Activated CD4-positive, alpha-beta memory T cell treated with anti-CD3 and anti-CD28 coated beads, Interleukin-2, amount 10 ng/mL, durations not matched to agents 7 days and 5 days (primary cell): Measurements from ENCODE around the gene PYDC2. TPM values are rescaled to one million over a fixed set of nuclear protein-coding genes. Genes with fewer than 3 reads are reported as not detected.

Source experiments
- CTCF ChIA-PET: fragments of 350-600 bp; sonication (Branson Sonifier 250); formaldehyde crosslinking; loops from one replicate; lab custom pipeline; 2021; ENCODE audit warnings: antibody characterized with exemption, inconsistent platforms; lab: Charles Lee
- POLR2A ChIA-PET: fragments of 350-600 bp; sonication (Branson Sonifier 250); formaldehyde crosslinking; loops from one replicate; lab custom pipeline; 2021; ENCODE audit warnings: antibody characterized with exemption; lab: Charles Lee
- DNase-seq: peaks from one replicate; pipeline ENCODE4 v3.0.0-alpha.2; 2020
- H3K27ac Mint-ChIP-seq: one replicate; pipeline ENCODE4 v1.8.0; 2021; ENCODE audit warnings: mild to moderate bottlenecking, mixed read lengths
- H3K27me3 Mint-ChIP-seq: one replicate; pipeline ENCODE4 v1.8.0; 2021; ENCODE audit warnings: mixed read lengths
- H3K36me3 Mint-ChIP-seq: one replicate; pipeline ENCODE4 v1.8.0; 2021; ENCODE audit warnings: low read depth, mixed read lengths
- H3K4me1 Mint-ChIP-seq: one replicate; pipeline ENCODE4 v1.8.0; 2021; ENCODE audit warnings: mixed read lengths
- H3K4me3 Mint-ChIP-seq: one replicate; pipeline ENCODE4 v1.8.0; 2021; ENCODE audit warnings: mild to moderate bottlenecking, mixed read lengths
- H3K9me3 Mint-ChIP-seq: one replicate; pipeline ENCODE4 v1.8.0; 2021; ENCODE audit warnings: mixed read lengths
- total RNA-seq, 2 experiments: library from RNA; stranded (reverse); gene quantifications; one replicate each; pipeline ENCODE4 v1.2.3, GENCODE V29; 2021

The PYDC2 gene
- total RNA-seq, 2 experiments from 2014 or later = not detected

DNA sequence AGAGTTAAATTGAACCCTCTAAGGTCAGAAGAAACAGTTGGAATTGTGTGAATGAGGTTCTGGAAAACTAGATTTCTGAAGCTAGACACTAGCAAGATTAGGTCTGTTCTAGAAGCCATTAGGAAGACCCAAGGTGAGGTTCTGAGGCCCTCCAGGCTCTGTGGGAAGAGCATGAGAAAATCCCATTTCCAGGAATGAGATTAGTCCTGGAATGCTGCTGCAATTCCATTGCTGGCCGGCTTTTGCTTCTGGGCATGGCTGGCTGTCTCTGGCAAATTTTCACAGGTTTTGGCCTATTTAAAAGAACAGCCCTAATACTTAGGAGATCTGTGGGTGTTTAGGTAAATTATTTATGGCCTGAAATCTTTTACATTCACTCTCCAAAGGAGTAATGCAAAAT lies 26.9 kb upstream of the PYDC2 start:
- no peak for DNase-seq
- H3K4me3 Mint-ChIP-seq = no peak overlapping the region
- no peaks in the 10 kb centered on the region for H3K27me3 Mint-ChIP-seq
- H3K27ac Mint-ChIP-seq = no peak overlapping the region
- H3K9me3 Mint-ChIP-seq = peaks cover 2% of the 10 kb centered on the region
- no peaks in the 10 kb centered on the region for H3K36me3 Mint-ChIP-seq
- POLR2A ChIA-PET = no interaction called here
- CTCF ChIA-PET = no interaction called here
- H3K4me1 Mint-ChIP-seq = no peaks in the 10 kb centered on the region

DNA sequence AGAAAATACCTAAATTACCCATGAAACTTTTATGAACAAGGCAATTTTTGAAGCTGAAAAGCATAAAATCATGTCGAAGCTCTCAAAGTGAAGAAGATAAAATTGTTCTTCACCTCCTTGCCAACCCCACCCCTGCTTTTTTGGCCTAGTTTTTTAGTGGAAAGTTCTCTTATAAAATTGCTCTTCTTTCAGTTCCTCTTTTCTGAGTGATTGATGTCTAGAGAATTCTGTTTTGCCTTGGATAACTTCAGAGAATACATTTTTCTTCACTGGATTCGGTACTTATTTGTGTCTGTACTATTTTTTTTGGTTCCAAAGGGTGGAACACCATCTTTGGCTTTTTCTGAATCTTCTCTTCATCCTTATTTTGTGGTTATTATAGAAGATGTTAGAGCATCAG lies 25.0 kb upstream of the PYDC2 start:
- Mint-ChIP-seq H3K36me3 (no peaks in the 10 kb centered on the region), H3K9me3 (peaks cover 2% of the 10 kb centered on the region), H3K4me1 (no peaks in the 10 kb centered on the region), H3K4me3 (no peak overlapping the region), H3K27me3 (no peaks in the 10 kb centered on the region), H3K27ac (no peak overlapping the region)
- CTCF ChIA-PET = no interaction called here
- POLR2A ChIA-PET = no interaction called here
- DNase-seq = no peak

DNA sequence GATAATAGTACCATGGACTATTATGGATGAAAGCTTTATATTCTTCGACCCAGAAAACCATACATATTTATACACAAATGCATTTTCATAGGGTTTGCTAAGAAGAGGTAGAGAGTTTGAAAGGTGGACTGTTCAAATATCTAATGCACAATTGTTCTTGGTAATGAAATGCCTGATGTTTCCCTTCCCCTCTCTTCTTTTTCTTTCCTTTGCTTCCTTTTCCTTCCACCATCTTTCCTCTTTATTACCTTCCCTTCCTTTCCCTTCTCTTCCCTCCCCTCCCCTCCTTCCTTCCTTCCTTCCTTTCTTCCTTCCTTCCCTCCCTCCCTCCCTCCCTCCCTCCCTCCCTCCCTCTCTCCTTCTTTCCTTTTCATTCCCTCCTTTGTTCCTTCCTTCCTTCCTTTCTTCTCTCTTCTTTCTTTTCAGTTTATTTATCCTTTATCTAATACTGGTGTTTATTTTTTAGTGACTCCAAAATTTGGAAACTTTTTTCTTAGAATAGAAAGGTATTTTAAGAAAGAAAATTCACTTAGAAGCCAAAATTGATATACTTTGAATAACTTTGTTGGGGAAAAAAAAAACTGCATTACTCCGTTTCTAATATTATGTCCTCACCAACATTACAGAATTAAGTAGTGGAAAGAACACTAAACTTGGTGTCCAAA lies 22.7 kb upstream of the PYDC2 start:
- Mint-ChIP-seq H3K4me1 (no peaks in the 10 kb centered on the region), H3K27me3 (no peaks in the 10 kb centered on the region)
- POLR2A ChIA-PET = no interaction called here

DNA sequence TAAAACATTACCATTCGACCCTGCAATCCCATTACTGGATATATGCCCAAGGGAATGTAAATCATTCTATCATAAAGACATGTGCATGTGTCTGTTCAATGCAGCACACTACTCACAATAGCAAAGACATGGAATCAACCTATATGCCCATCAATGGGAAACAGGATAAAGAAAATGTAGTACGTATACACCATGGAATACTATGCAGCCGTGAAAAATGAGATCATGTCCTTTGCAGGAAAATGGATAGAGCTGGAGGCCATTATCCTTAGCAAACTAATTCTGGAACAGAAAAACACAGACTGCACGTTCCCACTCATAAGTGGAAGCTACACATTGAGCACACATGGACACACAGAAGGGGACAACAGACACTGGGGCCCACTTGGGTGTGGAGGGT lies 20.4 kb upstream of the PYDC2 start:
- no peaks in the 10 kb centered on the region for H3K36me3 Mint-ChIP-seq
- no peak overlapping the region for H3K4me3 Mint-ChIP-seq
- no peak for DNase-seq
- POLR2A ChIA-PET = no interaction called here
- no peaks in the 10 kb centered on the region for H3K4me1 Mint-ChIP-seq
- no peaks in the 10 kb centered on the region for H3K27me3 Mint-ChIP-seq
- no peaks in the 10 kb centered on the region for H3K9me3 Mint-ChIP-seq
- CTCF ChIA-PET = no interaction called here
- no peak overlapping the region for H3K27ac Mint-ChIP-seq

More for the DNA sequence above, 22.7 kb upstream of the PYDC2 start:
- Mint-ChIP-seq H3K36me3 (no peaks in the 10 kb centered on the region), H3K27ac (no peak overlapping the region), H3K4me3 (no peak overlapping the region), H3K9me3 (no peaks in the 10 kb centered on the region)
- CTCF ChIA-PET = no interaction called here
- no peak for DNase-seq

DNA sequence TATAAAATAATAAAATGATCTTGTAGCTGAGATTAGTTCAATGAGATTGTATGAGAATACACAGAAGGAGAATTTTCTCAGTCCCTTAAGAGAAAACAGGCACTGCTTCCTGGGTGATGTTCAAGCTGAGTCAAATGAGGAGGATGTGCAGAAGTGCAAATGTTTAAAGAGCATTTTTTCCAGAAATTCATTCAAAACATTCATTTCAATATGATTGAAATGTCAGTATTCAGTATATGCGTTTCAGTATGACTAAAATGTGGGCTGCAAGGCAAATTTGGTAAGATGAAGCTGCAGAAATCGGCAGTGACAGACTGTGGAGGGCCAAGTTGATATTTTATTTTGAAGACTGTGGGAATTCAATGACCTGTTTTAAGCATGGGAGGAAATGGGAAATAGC lies 19.3 kb upstream of the PYDC2 start:
- no peak for DNase-seq

DNA sequence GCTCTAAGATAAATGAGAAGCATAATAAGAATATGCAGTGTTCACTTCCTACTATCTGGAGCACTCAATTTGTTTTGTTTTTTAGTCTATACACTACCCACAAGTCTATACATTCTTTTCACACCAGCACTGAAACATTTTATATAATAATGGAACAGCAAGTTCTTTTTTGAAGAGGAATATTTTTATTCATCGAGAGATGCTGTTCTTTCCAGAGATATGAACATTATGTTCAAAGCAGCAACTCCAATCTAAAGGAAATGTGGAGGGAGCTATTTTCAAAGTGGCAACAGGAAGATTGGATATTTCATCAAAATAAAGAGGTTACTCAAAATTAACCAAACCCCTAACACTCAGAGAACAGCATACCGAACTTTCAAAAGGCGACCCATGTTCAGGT lies 16.4 kb upstream of the PYDC2 start:
- Mint-ChIP-seq H3K4me1 (no peaks in the 10 kb centered on the region), H3K27ac (no peak overlapping the region), H3K36me3 (no peaks in the 10 kb centered on the region), H3K9me3 (peaks cover 2% of the 10 kb centered on the region), H3K4me3 (no peak overlapping the region), H3K27me3 (no peaks in the 10 kb centered on the region)
- DNase-seq = no peak
- POLR2A ChIA-PET = no interaction called here
- CTCF ChIA-PET = no interaction called here

More for the DNA sequence above, 19.3 kb upstream of the PYDC2 start:
- no peak overlapping the region for H3K4me3 Mint-ChIP-seq
- no peaks in the 10 kb centered on the region for H3K9me3 Mint-ChIP-seq
- H3K27ac Mint-ChIP-seq = no peak overlapping the region
- POLR2A ChIA-PET = no interaction called here
- no peaks in the 10 kb centered on the region for H3K27me3 Mint-ChIP-seq
- H3K36me3 Mint-ChIP-seq = no peaks in the 10 kb centered on the region
- no peaks in the 10 kb centered on the region for H3K4me1 Mint-ChIP-seq
- CTCF ChIA-PET = no interaction called here

DNA sequence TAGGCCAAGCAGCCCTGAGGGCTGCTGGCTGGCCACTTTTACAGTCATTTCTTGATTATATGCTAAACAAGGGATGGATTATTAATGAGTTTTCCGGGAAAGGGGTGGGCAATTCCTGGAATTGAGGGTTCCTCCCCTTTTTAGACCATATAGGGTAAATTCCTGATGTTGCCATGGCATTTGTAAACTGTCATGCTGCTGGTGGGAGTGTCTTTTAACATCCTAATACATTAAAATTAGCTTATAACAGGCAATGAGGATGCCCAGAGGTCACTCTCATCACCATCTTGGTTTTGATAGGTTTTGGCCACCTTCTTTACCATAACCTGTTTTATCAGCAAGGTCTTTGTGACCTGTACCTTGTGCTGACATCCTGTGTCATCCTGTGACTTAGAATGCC lies 11.7 kb upstream of the PYDC2 start:
- Mint-ChIP-seq H3K27me3 (no peaks in the 10 kb centered on the region), H3K27ac (no peak overlapping the region), H3K9me3 (peaks cover 2% of the 10 kb centered on the region), H3K36me3 (no peaks in the 10 kb centered on the region), H3K4me3 (no peak overlapping the region), H3K4me1 (no peaks in the 10 kb centered on the region)
- CTCF ChIA-PET = no interaction called here
- DNase-seq = no peak
- POLR2A ChIA-PET = no interaction called here

DNA sequence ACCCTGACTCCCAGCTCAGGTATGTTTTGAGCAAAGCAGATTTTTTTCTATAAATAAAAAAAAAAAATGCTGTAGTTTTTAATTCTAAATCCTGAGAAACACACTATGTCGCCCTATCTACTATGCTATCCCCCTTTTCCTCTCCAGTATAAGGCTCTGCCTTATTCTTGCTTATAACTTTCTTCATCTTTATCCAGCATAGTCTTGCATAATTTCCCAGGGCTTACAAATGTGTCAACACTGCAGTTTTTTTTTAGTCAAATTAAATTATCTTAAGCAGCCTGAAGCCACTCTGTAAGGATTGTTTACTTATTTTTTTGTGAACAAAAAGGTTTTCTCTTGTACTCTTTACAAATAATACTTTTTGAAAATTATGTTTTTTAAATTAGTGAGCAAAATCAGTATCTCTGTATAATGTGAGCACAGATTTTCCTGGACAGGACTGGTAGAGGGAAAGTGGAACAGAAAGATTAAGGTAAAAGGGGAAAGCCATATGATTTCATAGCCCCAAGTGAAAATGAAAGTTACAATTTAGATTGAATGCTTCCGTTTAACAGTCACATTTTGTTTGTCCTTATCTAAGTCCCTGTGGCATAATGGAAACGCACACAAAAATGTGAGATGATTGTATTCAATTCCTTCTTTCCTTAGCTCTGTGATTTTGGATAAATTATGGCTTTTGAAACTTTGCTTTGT lies 5.6 kb upstream of the PYDC2 start:
- Mint-ChIP-seq H3K27ac (no peak overlapping the region), H3K36me3 (no peaks in the 10 kb centered on the region), H3K4me1 (no peaks in the 10 kb centered on the region), H3K4me3 (no peak overlapping the region), H3K9me3 (no peaks in the 10 kb centered on the region), H3K27me3 (no peaks in the 10 kb centered on the region)
- no peak for DNase-seq
- ChIA-PET POLR2A (no interaction called here), CTCF (no interaction called here)

DNA sequence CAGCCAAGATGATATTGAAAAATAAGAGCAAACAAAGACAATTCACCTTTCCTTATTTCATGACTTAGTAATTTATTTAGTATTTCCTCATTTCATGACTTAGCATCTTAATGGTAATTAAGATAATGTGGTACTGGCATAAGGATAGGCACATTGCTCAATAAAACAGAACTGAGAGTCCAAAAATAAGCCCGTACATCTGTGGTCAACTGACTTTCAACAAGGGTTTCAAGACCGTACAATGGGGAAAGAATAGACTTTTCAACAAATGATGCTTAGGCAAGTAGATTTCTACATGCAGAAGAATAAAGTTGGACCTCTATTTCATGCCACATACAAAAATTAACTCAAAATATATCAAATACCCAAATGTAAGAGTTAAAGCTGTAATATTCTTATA lies 603 bp upstream of the PYDC2 start:
- ChIA-PET CTCF (no interaction called here), POLR2A (no interaction called here)
- Mint-ChIP-seq H3K4me3 (no peak overlapping the region), H3K36me3 (no peaks in the 10 kb centered on the region), H3K9me3 (no peaks in the 10 kb centered on the region), H3K27ac (no peak overlapping the region), H3K27me3 (no peaks in the 10 kb centered on the region), H3K4me1 (no peaks in the 10 kb centered on the region)
- no peak for DNase-seq

DNA sequence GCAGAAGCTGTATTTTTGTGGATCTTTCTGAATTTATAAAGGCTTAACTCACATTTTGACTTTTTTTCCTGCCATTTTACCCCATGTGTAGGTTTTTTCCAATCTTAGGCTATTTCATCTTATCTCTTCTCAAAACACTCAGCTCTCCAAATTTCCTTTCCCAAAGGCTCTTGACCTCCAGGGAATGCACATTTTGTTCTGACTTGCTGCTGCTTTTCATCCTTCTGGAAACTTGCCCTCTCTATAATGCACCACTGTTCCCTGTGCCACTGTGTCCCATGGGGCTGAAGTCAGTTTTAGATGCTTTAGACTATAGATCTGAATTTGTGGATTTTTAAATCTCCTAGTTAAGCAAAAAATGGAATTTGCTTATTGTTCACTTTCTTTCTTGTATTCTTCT lies 9.1 kb downstream of the PYDC2 start:
- H3K36me3 Mint-ChIP-seq = no peaks in the 10 kb centered on the region
- DNase-seq = no peak
- no peaks in the 10 kb centered on the region for H3K4me1 Mint-ChIP-seq
- no peak overlapping the region for H3K27ac Mint-ChIP-seq
- H3K9me3 Mint-ChIP-seq = peaks cover 3% of the 10 kb centered on the region
- no peak overlapping the region for H3K4me3 Mint-ChIP-seq
- CTCF ChIA-PET = no interaction called here
- no peaks in the 10 kb centered on the region for H3K27me3 Mint-ChIP-seq
- POLR2A ChIA-PET = no interaction called here

DNA sequence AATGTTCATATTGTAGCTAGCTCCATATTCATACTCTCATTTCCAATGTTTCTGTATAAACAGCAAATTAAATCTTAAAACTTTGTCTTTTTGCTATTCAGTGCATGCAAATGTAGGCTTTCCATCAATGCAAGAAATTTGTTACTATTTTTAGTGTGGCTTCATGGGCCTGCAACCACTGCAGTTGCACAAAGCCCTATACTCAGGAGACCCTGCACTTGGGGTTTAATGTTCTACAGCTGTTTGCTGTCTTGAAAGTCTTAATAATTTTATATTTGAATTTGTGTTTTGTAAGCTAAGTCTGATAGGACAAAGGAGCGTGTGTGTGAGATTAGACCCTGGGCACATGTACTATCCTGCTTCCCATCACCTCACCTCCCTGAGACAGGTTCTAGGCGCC lies 9.6 kb downstream of the PYDC2 start:
- no peak overlapping the region for H3K27ac Mint-ChIP-seq
- H3K4me3 Mint-ChIP-seq = no peak overlapping the region
- POLR2A ChIA-PET = no interaction called here
- H3K4me1 Mint-ChIP-seq = no peaks in the 10 kb centered on the region
- CTCF ChIA-PET = no interaction called here
- DNase-seq = no peak
- H3K27me3 Mint-ChIP-seq = no peaks in the 10 kb centered on the region
- H3K36me3 Mint-ChIP-seq = no peaks in the 10 kb centered on the region
- peaks cover 3% of the 10 kb centered on the region for H3K9me3 Mint-ChIP-seq

DNA sequence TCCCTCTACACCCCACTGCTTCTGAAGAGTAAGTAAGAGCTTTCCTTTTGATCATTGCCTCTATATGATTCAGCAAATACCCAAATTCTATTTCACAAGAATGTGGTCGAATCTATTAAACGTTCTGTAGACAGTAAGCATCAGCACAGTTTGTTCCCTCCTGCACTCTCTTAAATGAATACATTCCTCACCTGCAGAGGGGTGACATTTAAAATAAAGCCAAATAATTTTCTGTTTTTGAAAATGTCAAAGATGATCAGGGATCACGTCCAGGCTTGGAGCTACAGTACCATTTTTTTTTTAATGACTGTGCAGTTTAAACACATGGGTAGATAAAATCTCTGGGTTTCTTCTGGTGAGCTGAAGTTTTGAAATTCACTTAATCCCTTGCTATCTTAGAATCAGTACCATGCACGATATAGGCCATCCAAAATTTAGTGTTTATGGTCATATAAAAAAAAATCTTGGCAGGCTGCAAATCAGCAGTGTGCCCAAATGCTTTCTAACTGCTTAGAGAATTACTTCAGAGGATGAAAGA lies 12.8 kb downstream of the PYDC2 start:
- no peak overlapping the region for H3K27ac Mint-ChIP-seq
- no peak for DNase-seq
- ChIA-PET CTCF (no interaction called here), POLR2A (no interaction called here)
- no peak overlapping the region for H3K4me3 Mint-ChIP-seq
- peaks cover 3% of the 10 kb centered on the region for H3K9me3 Mint-ChIP-seq
- H3K4me1 Mint-ChIP-seq = no peaks in the 10 kb centered on the region
- H3K27me3 Mint-ChIP-seq = no peaks in the 10 kb centered on the region
- no peaks in the 10 kb centered on the region for H3K36me3 Mint-ChIP-seq

DNA sequence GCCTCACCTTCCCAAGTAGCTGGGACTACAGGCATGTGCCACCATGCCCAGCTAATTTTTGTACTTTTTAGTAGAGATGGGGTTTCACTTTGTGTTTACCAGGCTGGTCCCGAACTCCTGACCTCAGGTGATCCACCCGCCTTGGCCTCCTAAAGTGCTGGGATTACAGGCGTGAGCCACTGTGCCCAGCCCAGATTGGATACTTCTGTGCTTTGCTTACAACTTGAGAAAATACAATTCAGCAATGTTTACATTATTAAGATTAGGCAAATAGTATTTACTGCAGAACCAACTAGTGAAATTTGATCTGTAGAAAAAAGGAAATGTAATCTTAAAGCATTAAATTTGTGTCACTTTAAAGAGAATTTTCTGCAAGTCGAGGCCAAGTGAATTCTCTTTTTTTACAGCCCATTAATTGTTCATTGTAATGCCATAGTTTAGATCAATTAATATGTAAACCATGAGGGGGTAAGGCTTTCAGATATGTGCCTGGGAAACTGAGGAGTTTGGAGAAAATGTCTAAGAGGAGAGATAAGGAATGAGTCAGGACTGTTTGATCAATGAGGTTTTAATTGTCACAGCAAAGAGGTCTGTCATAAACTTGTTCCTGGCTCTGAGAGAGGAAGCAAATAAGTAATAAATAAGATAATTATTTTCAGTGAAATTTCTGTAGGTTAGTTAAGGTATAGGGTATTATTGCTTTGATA lies 15.3 kb downstream of the PYDC2 start:
- ChIA-PET POLR2A (no interaction called here), CTCF (no interaction called here)
- no peak for DNase-seq
- H3K4me1 Mint-ChIP-seq = no peaks in the 10 kb centered on the region
- H3K27ac Mint-ChIP-seq = no peak overlapping the region
- H3K4me3 Mint-ChIP-seq = no peak overlapping the region
- H3K36me3 Mint-ChIP-seq = no peaks in the 10 kb centered on the region
- no peaks in the 10 kb centered on the region for H3K27me3 Mint-ChIP-seq
- peaks cover 1% of the 10 kb centered on the region for H3K9me3 Mint-ChIP-seq
